Measurements from ENCODE around the gene BCL3. TPM values are rescaled to one million over a fixed set of nuclear protein-coding genes. Genes with fewer than 3 reads are reported as not detected.

Gene BCL3
- total and polyA plus RNA-seq, 2 of the 13 experiments (the other 11 are each of a cell fraction or from before 2014, with no cell fraction given) = 2.3 to 4.0 TPM

GRCh38 chr19:44740351-44740824 is 8.1 kb upstream of the BCL3 start (continued):
- TF ChIP-seq PRDM4 (CRISPR knock-in tag; IDR thresholded peaks at IDR 0.05; ENCODE audit: borderline replicate concordance) (no peak), ZBTB3 (CRISPR knock-in tag; IDR thresholded peaks at IDR 0.05; ENCODE audit: borderline replicate concordance, low read depth) (no peak), ZBTB7A (CRISPR knock-in tag; IDR thresholded peaks at IDR 0.05) (peak; percentile 18; the same call in 1 of the 2 replicates), ZNF362 (CRISPR knock-in tag; IDR thresholded peaks at IDR 0.05; ENCODE audit: borderline replicate concordance) (peak; percentile 90), ATAD3A (CRISPR knock-in tag; IDR thresholded peaks at IDR 0.05) (no peak), RORA (CRISPR knock-in tag; IDR thresholded peaks at IDR 0.05) (no peak), ZBTB7B (CRISPR knock-in tag; IDR thresholded peaks at IDR 0.05) (peak; percentile 72; the same call in 1 of the 2 replicates), MED13 (CRISPR knock-in tag; IDR thresholded peaks at IDR 0.05) (no peak), ELF1 (CRISPR knock-in tag; IDR thresholded peaks at IDR 0.05) (no peak), CCAR2 (optimal IDR thresholded peaks at IDR 0.05; ENCODE audit: low read depth, low read length) (no peak), PATZ1 (CRISPR knock-in tag; IDR thresholded peaks at IDR 0.05) (peak; percentile 77), ZNF598 (CRISPR knock-in tag; IDR thresholded peaks at IDR 0.05; ENCODE audit: borderline replicate concordance) (no peak), NCOA5 (CRISPR knock-in tag; IDR thresholded peaks at IDR 0.05) (no peak), ZNF574 (CRISPR knock-in tag; IDR thresholded peaks at IDR 0.05) (no peak)
- TF ChIP-seq, protein P1, sequence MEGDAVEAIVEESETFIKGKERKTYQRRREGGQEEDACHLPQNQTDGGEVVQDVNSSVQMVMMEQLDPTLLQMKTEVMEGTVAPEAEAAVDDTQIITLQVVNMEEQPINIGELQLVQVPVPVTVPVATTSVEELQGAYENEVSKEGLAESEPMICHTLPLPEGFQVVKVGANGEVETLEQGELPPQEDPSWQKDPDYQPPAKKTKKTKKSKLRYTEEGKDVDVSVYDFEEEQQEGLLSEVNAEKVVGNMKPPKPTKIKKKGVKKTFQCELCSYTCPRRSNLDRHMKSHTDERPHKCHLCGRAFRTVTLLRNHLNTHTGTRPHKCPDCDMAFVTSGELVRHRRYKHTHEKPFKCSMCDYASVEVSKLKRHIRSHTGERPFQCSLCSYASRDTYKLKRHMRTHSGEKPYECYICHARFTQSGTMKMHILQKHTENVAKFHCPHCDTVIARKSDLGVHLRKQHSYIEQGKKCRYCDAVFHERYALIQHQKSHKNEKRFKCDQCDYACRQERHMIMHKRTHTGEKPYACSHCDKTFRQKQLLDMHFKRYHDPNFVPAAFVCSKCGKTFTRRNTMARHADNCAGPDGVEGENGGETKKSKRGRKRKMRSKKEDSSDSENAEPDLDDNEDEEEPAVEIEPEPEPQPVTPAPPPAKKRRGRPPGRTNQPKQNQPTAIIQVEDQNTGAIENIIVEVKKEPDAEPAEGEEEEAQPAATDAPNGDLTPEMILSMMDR (CRISPR knock-in tag; IDR thresholded peaks at IDR 0.05) = peak; percentile 18; the same call in 1 of the 2 replicates
- TF ChIP-seq, protein P2, sequence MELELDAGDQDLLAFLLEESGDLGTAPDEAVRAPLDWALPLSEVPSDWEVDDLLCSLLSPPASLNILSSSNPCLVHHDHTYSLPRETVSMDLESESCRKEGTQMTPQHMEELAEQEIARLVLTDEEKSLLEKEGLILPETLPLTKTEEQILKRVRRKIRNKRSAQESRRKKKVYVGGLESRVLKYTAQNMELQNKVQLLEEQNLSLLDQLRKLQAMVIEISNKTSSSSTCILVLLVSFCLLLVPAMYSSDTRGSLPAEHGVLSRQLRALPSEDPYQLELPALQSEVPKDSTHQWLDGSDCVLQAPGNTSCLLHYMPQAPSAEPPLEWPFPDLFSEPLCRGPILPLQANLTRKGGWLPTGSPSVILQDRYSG (CRISPR knock-in tag; IDR thresholded peaks at IDR 0.05) = no peak
- TF ChIP-seq, protein P3, sequence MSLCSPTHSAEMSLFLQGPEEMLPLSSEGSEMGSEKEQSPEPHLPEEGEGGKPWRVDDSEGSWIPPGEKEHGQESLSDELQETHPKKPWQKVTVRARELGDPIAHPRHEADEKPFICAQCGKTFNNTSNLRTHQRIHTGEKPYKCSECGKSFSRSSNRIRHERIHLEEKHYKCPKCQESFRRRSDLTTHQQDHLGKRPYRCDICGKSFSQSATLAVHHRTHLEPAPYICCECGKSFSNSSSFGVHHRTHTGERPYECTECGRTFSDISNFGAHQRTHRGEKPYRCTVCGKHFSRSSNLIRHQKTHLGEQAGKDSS (CRISPR knock-in tag; IDR thresholded peaks at IDR 0.05; ENCODE audit: borderline replicate concordance, low read depth) = no peak
